Heart left ventricle (tissue), 13 donors: ENCODE measurements around the gene FAXDC2.
"Not testable (repeated sequence)": the region's sequence is repeated elsewhere in the genome, so short reads cannot be mapped to it uniquely, and the experiment has no call there.

Experiments used
- CTCF ChIP-seq, 12 donors: fragments of 200-600 bp; sonication (generic) in 4 of 12; IDR thresholded peaks; one replicate each; pipeline versions ENCODE4 v1.5.0 to v1.8.0; 2018 to 2022; ENCODE audit warnings: antibody characterized with exemption in 12 of 12, mild to moderate bottlenecking in 5 of 12
- POLR2A ChIP-seq, 2 donors: fragments of 450-650 bp; IDR thresholded peaks; one replicate each; pipeline ENCODE4 v1.6.1; 2017; ENCODE audit warnings: antibody characterized with exemption in 2 of 2, mild to moderate bottlenecking in 2 of 2, moderate library complexity in 2 of 2
- donor health status: ischemic (EF 13 %, LVEDD 7.1; RV severe dilation, severe dysfunction).
- donor health status: DM: no; HTN: yes; CAD: no.
- donor health status: DM: no; HTN: no; CAD: no.
- donor health status: ischemic (EF 25% LVEDD 6.9; RV normal size, moderate dysfunction).
- donor health status: ischemic (EF 25% LVEDD 5.7; RV mildly dilated, moderate dysfunction).
- donor health status: ischemic (EF 35%, LVEDD 5.7; RV mildly dilated, moderate dysfunction).
- donor health status: nonischemic (EF 11% LVEDD 7.7; RV severe dilation, severe dysfunction).
- donor health status: DM: yes; HTN: yes; CAD: no.
- donor health status: PGD.
- donor health status: ischemic (EF 29% LVEDD 5.4; RV normal size, mild dysfunction).
- donor health status: nonischemic (EF 23%, LVEDD 6.1; RV moderate dilation, normal function).

DNA sequence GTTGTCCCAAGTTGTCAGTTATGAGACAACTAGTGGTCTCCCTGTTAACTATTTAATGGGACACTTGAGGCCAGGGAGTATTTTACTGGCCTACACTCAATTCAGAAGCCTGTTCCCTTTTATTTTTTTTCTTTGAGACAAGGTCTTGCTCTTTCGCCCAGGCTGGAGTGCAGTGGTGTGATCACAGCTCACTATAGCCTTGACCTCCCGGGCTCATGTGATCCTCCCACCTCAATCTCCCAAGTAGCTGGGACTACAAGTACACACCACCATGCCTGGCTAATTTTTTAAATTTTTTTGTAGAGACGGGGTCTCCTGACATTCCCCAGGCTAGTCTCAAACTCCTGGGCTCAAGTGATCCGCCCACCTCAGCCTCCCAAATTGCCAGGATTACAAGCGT is 27.5 kb downstream of the FAXDC2 start:
- TF ChIP-seq POLR2A, CTCF (IDR thresholded peaks at IDR 0.05): not testable (repeated sequence)
